Measurements from ENCODE around the gene C1QTNF5.

C1QTNF5 gene

GRCh38 chr11:119359365-119360214 lies 18.9 kb upstream of the C1QTNF5 start:
- peak overlapping the region; percentile 82; the same call in 1 of the 2 replicates for H3K27ac ChIP-seq
- TF ChIP-seq ZFX (IDR thresholded peaks at IDR 0.05; ENCODE audit: borderline replicate concordance) (no peak), CTCF (IDR thresholded peaks at IDR 0.05) (no peak)

- no peak overlapping the region for H3K27ac ChIP-seq
- no peak for TF ChIP-seq ZFX (IDR thresholded peaks at IDR 0.05; ENCODE audit: borderline replicate concordance)
- TF ChIP-seq CTCF (IDR thresholded peaks at IDR 0.05): no peak
Measured at GRCh38 chr11:119357074-119357473, 16.4 kb upstream of the C1QTNF5 start.

- TF ChIP-seq ZFX (IDR thresholded peaks at IDR 0.05; ENCODE audit: borderline replicate concordance) (no peak), CTCF (IDR thresholded peaks at IDR 0.05) (peak; percentile 93)
- H3K27ac ChIP-seq: peak overlapping the region; percentile 70
Measured at GRCh38 chr11:119356349-119357031, 15.8 kb upstream of the C1QTNF5 start.

GRCh38 chr11:119355091-119355843 lies 14.6 kb upstream of the C1QTNF5 start:
- TF ChIP-seq ZFX (IDR thresholded peaks at IDR 0.05; ENCODE audit: borderline replicate concordance) (no peak), CTCF (IDR thresholded peaks at IDR 0.05) (no peak)
- H3K27ac ChIP-seq: peak overlapping the region; percentile 31

- H3K27ac ChIP-seq: peak overlapping the region; percentile 30; the same call in 1 of the 2 replicates
- no peak for TF ChIP-seq ZFX (IDR thresholded peaks at IDR 0.05; ENCODE audit: borderline replicate concordance)
- TF ChIP-seq CTCF (IDR thresholded peaks at IDR 0.05): no peak
Measured at GRCh38 chr11:119352857-119353260, 12.2 kb upstream of the C1QTNF5 start.

- H3K27ac ChIP-seq: no peak overlapping the region
- no peak for TF ChIP-seq ZFX (IDR thresholded peaks at IDR 0.05; ENCODE audit: borderline replicate concordance)
- TF ChIP-seq CTCF (IDR thresholded peaks at IDR 0.05): no peak
Measured at GRCh38 chr11:119351232-119351631, 10.5 kb upstream of the C1QTNF5 start.
